ENCODE results near the gene KRT77.

KRT77 gene

DNA sequence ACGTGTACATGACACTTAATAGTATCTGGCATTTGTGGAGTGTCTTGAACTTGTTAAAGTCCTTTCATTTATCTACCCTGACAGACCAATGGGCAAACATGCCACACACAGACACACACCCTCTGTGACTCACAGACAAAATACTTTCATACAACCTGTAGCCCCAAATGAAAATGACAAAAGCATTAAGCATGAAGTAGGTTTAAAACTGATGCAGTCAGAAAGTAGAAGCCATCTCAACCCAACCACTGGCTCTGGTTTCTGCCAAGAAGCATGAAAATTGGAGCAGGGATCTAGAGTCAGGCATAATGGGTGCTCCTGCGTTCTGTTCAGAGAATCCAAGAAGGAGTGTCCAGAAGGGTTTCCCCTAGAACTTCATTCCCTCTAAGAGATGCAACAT lies 23.1 kb upstream of the KRT77 start:
- no peak overlapping the region for H3K9ac ChIP-seq (ENCODE audit: insufficient read length, low read depth)
- TF ChIP-seq SUZ12 (IDR thresholded peaks at IDR 0.05; ENCODE audit: extremely low read depth, insufficient read depth, insufficient read length) (no peak), ZNF274 (IDR thresholded peaks at IDR 0.05; ENCODE audit: low read depth, low read length) (no peak), YY1 (IDR thresholded peaks at IDR 0.05; ENCODE audit: insufficient read depth, insufficient read length) (no peak)
- no peak for DNase-seq (ENCODE audit: low read depth, low spot score)
- peaks cover 31% of the 10 kb centered on the region for H3K27me3 ChIP-seq (ENCODE audit: insufficient read depth, insufficient read length)
- H3K36me3 ChIP-seq (ENCODE audit: insufficient read depth, insufficient read length, low read length), result no peaks in the 10 kb centered on the region
- no peaks in the 10 kb centered on the region for H3K4me1 ChIP-seq (ENCODE audit: insufficient read depth, insufficient read length)
- no peaks in the 10 kb centered on the region for H3K9me3 ChIP-seq (ENCODE audit: insufficient read depth, low read length)
- H3K4me3 ChIP-seq (ENCODE audit: insufficient read length, low read depth), result no peak overlapping the region

DNA sequence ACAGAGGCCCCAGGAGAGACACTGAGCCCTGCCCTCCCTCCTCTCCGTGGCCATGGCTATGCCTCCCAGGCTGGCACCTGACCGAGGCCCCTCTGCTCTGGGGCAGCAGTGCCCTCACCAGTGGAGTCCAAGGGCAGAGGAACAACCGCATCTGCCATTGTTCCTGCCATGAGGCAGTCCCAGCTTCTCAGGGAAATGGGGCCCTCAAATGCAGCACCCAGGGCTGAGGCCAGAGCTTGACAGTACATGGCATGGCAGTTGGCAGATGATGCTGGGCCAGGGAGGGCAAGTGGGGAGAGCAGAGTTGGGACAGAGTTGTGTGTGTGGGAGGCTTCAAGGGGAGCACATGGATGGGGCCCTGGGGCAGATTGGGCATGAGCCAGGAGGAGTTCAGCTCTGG lies 21.1 kb upstream of the KRT77 start:
- Histone ChIP-seq H3K9me3 (ENCODE audit: insufficient read depth, low read length) (no peaks in the 10 kb centered on the region), H3K4me1 (ENCODE audit: insufficient read depth, insufficient read length) (no peaks in the 10 kb centered on the region), H3K36me3 (ENCODE audit: insufficient read depth, insufficient read length, low read length) (no peaks in the 10 kb centered on the region), H3K9ac (ENCODE audit: insufficient read length, low read depth) (no peak overlapping the region), H3K27me3 (ENCODE audit: insufficient read depth, insufficient read length) (peaks cover 11% of the 10 kb centered on the region), H3K4me3 (ENCODE audit: insufficient read length, low read depth) (no peak overlapping the region)
- TF ChIP-seq ZNF274 (IDR thresholded peaks at IDR 0.05; ENCODE audit: low read depth, low read length) (no peak), YY1 (IDR thresholded peaks at IDR 0.05; ENCODE audit: insufficient read depth, insufficient read length) (no peak), SUZ12 (IDR thresholded peaks at IDR 0.05; ENCODE audit: extremely low read depth, insufficient read depth, insufficient read length) (no peak)
- DNase-seq (ENCODE audit: low read depth, low spot score), result no peak

DNA sequence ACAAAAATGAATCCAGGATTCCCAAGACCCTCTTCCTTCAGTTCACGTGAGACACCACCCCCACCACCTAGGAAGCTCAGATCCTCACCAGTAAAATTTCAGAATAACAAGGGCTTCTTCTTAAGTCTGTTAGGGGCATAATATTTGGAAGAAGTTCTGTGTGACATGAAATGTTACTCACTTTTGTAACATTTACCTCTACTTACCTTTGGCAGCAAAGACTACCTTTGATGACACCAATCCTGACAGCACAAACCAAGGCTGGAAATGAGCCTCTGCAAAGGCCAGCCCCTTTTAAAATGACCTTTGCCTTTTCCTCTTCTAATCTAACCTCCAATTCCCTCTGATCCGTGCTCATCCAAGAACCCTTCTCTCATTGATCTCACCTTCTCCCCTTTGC lies 19.4 kb upstream of the KRT77 start:
- no peaks in the 10 kb centered on the region for H3K36me3 ChIP-seq (ENCODE audit: insufficient read depth, insufficient read length, low read length)
- H3K4me3 ChIP-seq (ENCODE audit: insufficient read length, low read depth), result no peak overlapping the region
- TF ChIP-seq ZNF274 (IDR thresholded peaks at IDR 0.05; ENCODE audit: low read depth, low read length) (no peak), SUZ12 (IDR thresholded peaks at IDR 0.05; ENCODE audit: extremely low read depth, insufficient read depth, insufficient read length) (no peak), YY1 (IDR thresholded peaks at IDR 0.05; ENCODE audit: insufficient read depth, insufficient read length) (no peak)
- no peak overlapping the region for H3K9ac ChIP-seq (ENCODE audit: insufficient read length, low read depth)
- peaks cover 9% of the 10 kb centered on the region for H3K27me3 ChIP-seq (ENCODE audit: insufficient read depth, insufficient read length)
- H3K4me1 ChIP-seq (ENCODE audit: insufficient read depth, insufficient read length), result no peaks in the 10 kb centered on the region
- no peaks in the 10 kb centered on the region for H3K9me3 ChIP-seq (ENCODE audit: insufficient read depth, low read length)
- no peak for DNase-seq (ENCODE audit: low read depth, low spot score)

DNA sequence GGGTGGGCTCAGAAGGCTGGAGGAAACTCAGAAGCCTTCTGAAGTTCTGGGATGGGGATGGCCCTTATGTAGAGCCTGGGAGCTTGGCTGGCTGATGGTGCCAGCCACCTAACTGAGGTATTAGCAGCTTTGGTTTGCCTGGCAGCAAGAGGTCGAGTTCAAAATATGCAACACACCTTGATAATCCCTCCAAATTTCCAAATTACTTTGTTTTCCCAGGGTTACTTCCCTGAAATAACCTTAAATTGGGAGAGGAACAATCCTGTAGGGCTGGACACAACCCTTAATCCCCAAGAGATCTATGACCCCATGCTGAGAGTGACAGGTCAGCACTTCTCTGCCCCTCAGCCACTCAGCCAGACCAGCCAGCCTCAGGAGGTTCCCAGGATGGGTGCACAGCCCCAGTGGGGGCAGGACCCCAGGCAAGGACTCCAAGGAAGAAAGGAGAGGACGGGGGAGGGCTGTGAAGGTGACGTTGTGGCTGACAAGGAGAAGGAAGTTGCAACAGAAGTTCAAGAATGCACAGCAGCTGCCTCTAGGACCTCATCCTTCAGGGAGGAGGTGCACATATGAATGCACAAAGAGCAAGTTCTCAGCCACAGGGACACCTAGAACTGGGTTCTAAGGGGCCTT lies 18.6 kb upstream of the KRT77 start:
- TF ChIP-seq YY1 (IDR thresholded peaks at IDR 0.05; ENCODE audit: insufficient read depth, insufficient read length), result no peak
- TF ChIP-seq SUZ12 (IDR thresholded peaks at IDR 0.05; ENCODE audit: extremely low read depth, insufficient read depth, insufficient read length), result no peak
- TF ChIP-seq ZNF274 (IDR thresholded peaks at IDR 0.05; ENCODE audit: low read depth, low read length), result no peak
- DNase-seq (ENCODE audit: low read depth, low spot score), result no peak
- H3K9ac ChIP-seq (ENCODE audit: insufficient read length, low read depth), result no peak overlapping the region
- H3K27me3 ChIP-seq (ENCODE audit: insufficient read depth, insufficient read length), result peaks cover 8% of the 10 kb centered on the region
- H3K4me3 ChIP-seq (ENCODE audit: insufficient read length, low read depth), result no peak overlapping the region
- no peaks in the 10 kb centered on the region for H3K9me3 ChIP-seq (ENCODE audit: insufficient read depth, low read length)
- H3K4me1 ChIP-seq (ENCODE audit: insufficient read depth, insufficient read length), result no peaks in the 10 kb centered on the region
- no peaks in the 10 kb centered on the region for H3K36me3 ChIP-seq (ENCODE audit: insufficient read depth, insufficient read length, low read length)

DNA sequence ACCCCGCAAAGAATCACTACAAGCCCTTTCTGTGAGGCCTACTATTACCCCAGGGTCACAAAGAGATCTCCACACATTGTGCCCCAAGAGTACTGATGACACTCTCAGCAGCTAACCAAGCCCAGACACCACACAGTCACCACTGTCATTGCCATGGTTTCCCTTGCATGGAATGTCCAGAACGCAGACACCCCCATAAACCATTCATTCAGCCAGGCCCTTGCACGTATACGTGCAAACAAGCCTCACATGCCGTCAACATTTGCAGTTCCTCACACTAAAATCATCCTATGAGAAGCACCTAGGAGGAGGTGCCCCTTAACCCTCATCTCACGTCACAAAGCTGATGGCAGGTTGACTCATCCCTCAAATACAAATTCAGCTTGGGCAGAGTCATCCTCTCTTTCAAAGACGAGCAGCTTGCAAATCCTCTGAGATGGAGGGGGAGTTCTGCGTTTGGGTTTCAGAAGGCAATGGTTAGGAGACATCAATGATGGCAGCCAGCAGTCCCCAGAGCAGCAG lies 17.1 kb upstream of the KRT77 start:
- TF ChIP-seq ZNF274 (IDR thresholded peaks at IDR 0.05; ENCODE audit: low read depth, low read length) (no peak), SUZ12 (IDR thresholded peaks at IDR 0.05; ENCODE audit: extremely low read depth, insufficient read depth, insufficient read length) (no peak), YY1 (IDR thresholded peaks at IDR 0.05; ENCODE audit: insufficient read depth, insufficient read length) (no peak)

DNA sequence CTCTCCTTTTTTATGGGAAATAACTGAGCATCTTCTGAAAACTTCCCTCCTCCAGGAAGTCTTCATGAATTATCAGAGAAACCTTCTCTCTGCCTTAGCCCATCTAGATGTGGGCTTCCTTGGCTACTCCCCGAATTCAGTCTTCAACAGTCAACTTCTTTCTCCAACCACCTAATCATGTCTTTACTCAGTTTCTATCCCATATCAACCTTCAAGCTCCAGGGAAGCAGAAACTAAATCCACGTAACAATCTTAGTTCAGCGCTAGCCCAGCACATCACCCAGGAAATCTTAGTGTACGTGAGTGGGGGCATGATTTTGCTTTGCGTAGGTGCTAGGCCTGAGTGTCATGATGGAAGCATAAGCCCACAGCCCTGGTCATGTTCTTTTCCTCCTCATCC lies 12.7 kb upstream of the KRT77 start:
- DNase-seq (ENCODE audit: low read depth, low spot score), result no peak
- H3K9me3 ChIP-seq (ENCODE audit: insufficient read depth, low read length), result no peaks in the 10 kb centered on the region
- H3K4me1 ChIP-seq (ENCODE audit: insufficient read depth, insufficient read length), result peaks cover 2% of the 10 kb centered on the region
- peaks cover 43% of the 10 kb centered on the region for H3K27me3 ChIP-seq (ENCODE audit: insufficient read depth, insufficient read length)
- no peak overlapping the region for H3K9ac ChIP-seq (ENCODE audit: insufficient read length, low read depth)
- no peaks in the 10 kb centered on the region for H3K36me3 ChIP-seq (ENCODE audit: insufficient read depth, insufficient read length, low read length)
- H3K4me3 ChIP-seq (ENCODE audit: insufficient read length, low read depth), result no peak overlapping the region
- TF ChIP-seq SUZ12 (IDR thresholded peaks at IDR 0.05; ENCODE audit: extremely low read depth, insufficient read depth, insufficient read length) (no peak), YY1 (IDR thresholded peaks at IDR 0.05; ENCODE audit: insufficient read depth, insufficient read length) (no peak), ZNF274 (IDR thresholded peaks at IDR 0.05; ENCODE audit: low read depth, low read length) (no peak)

More for the DNA sequence above, 17.1 kb upstream of the KRT77 start:
- no peak overlapping the region for H3K4me3 ChIP-seq (ENCODE audit: insufficient read length, low read depth)
- no peaks in the 10 kb centered on the region for H3K4me1 ChIP-seq (ENCODE audit: insufficient read depth, insufficient read length)
- H3K9me3 ChIP-seq (ENCODE audit: insufficient read depth, low read length), result no peaks in the 10 kb centered on the region
- H3K36me3 ChIP-seq (ENCODE audit: insufficient read depth, insufficient read length, low read length), result no peaks in the 10 kb centered on the region
- peaks cover 20% of the 10 kb centered on the region for H3K27me3 ChIP-seq (ENCODE audit: insufficient read depth, insufficient read length)
- H3K9ac ChIP-seq (ENCODE audit: insufficient read length, low read depth), result no peak overlapping the region
- no peak for DNase-seq (ENCODE audit: low read depth, low spot score)

DNA sequence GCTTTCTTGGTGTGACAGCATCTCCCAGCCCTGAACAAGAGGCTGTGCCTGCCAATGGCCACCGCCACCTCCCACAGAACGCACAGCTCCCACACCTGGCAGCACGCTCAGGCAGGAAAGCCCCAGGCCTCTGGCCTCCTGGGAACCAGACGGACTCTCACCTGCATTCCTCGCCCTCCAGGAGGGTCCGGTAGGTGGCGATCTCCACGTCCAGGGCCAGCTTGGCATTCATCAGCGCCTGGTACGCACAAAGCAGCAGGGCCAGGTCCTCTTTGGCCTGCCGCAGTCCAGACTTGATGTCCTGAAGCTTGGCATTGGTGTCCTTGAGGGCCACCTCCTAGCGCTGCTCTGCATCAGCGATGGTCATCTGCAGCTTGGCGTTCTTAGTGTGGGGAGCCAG lies 12.1 kb upstream of the KRT77 start:
- Histone ChIP-seq H3K9me3 (ENCODE audit: insufficient read depth, low read length) (no peaks in the 10 kb centered on the region), H3K36me3 (ENCODE audit: insufficient read depth, insufficient read length, low read length) (no peaks in the 10 kb centered on the region), H3K27me3 (ENCODE audit: insufficient read depth, insufficient read length) (peaks cover 43% of the 10 kb centered on the region), H3K4me1 (ENCODE audit: insufficient read depth, insufficient read length) (peaks cover 2% of the 10 kb centered on the region), H3K4me3 (ENCODE audit: insufficient read length, low read depth) (no peak overlapping the region), H3K9ac (ENCODE audit: insufficient read length, low read depth) (no peak overlapping the region)
- no peak for DNase-seq (ENCODE audit: low read depth, low spot score)
- TF ChIP-seq ZNF274 (IDR thresholded peaks at IDR 0.05; ENCODE audit: low read depth, low read length), result no peak
- TF ChIP-seq YY1 (IDR thresholded peaks at IDR 0.05; ENCODE audit: insufficient read depth, insufficient read length), result no peak
- TF ChIP-seq SUZ12 (IDR thresholded peaks at IDR 0.05; ENCODE audit: extremely low read depth, insufficient read depth, insufficient read length), result no peak
